Activated CD8-positive, alpha-beta memory T cell treated with anti-CD3 and anti-CD28 coated beads, Interleukin-2, amount 50 U/mL, for 24 hours (primary cell): ENCODE data around the gene IL17D.
"Not testable (repeated sequence)": the region's sequence is repeated elsewhere in the genome, so short reads cannot be mapped to it uniquely, and the experiment has no call there.

Experiments used
- DNase-seq: peaks from one replicate; pipeline ENCODE4 v3.0.0-alpha.2; 2020; ENCODE audit errors: extremely low read depth

IL17D gene, protein sequence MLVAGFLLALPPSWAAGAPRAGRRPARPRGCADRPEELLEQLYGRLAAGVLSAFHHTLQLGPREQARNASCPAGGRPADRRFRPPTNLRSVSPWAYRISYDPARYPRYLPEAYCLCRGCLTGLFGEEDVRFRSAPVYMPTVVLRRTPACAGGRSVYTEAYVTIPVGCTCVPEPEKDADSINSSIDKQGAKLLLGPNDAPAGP

GRCh38 chr13:20702915-20703779 lies at the start of gene IL17D:
Gene IL17D, plus strand, starts transcription at chr13:20703699. Its CDS starts 303 bp downstream, at chr13:20704002.
- DNase-seq: no peak

GRCh38 chr13:20654156-20654555 lies 49.3 kb upstream of the IL17D start:
- DNase-seq: no peak

DNA sequence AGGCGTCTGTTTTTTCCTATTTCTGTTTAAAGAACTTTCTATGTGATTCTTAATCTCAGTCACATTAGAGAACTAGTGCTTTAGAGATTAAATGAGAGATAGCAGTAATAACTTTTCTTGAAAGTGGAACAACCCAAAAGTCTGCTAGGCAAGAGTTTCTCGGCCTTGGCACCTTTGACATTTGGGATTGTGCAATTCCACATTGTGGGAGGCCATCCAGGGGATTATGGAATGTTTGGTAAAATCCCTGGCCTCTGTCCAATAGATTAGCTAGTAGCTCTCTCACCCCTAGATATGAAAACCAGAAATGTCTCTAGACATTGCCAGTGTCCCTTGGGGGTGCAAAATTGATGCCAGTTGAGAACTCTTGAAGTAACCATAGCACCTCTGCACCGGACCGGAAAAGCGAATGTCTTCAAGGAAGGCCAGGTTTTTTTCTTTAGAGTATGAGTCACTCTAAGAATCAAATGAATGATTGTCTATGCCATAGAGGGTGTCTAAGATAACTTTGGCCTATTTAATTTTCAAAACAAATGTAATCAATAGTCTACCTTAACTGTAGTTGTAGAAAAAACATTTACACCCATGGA lies 45.0 kb upstream of the IL17D start:
- DNase-seq: no peak

DNA sequence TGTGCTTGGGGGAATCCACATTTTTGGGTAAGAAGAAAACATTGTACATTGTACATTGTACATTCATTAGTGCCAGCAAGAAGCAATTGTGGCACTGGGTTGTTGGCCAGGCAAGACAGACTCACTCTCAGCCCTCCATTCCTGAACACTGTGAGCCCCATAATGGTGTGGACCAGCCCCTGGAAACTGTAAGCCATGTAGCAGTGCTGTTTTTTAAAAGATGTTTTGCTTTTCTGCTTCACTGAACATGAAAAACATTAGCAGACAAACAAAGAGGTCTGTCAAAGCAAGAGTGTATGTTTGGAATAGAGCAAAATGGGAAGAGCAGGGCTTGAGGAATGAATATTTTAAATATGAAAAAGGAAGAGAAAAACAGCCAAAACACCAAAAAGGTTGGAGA lies 39.1 kb upstream of the IL17D start:
- DNase-seq: no peak

DNA sequence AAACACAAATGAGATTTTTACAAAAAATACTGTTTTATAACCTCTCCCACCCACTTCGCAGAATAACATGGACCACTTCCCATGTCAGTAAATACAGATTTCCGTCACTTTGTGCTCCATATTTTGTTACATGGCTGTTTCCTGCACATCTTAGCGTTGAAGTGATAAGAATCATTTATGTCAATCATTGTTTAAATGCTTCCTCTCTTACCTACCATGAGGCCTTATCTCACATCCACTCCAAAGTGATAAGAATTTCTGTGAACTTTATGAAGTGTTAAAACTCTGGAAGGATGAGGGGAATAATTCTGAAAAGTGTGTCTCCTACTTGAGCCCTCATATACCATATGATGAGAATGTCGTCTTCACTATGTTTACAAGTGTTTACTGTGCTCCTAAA lies 36.6 kb upstream of the IL17D start:
- no peak for DNase-seq

DNA sequence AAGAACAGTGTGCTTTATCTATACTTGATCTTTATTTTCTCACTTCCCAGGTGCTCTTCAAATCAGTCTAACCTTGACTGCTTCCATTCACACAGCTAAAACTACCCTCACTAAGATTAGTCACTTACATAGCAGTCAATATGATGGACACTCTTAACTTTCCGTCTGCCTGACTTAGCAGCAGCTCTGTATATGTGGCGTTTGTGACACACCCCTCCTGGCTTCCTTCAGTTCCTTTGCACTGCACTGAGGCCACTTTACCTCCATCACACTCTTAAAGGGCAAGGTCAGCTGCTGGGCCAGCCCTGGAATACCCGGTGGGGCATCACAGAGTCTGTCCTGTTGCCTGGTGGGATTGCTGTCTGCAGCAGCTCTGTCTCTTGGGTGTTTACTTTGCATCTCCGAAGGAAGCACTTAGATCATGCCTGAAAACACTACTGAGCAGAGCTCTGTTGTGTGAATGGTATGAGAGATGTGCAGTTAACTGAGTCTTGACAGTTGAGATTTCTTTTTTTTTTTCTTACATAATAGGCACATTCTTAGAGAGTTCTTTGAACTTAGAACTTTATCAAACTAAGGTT lies 35.6 kb upstream of the IL17D start:
- no peak for DNase-seq

DNA sequence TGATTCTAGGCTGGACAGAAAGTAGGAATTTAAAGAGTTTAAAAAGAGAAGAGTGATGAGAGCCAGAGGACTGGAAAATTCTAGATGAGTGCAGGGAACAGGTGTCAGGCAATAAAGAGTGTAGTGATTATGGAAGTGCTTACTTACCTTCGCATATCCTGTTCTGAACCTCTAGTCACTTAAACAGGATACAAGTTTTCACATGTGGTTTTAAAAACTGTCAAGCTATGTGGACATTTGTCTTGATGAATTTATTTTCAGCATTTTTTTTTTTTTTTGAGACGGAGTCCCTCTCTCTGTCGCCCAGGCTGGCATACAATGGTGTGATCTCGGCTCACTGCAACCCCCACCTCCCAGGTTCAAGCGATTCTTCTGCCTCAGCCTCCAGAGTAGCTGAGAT lies 34.3 kb upstream of the IL17D start:
- DNase-seq: no peak

DNA sequence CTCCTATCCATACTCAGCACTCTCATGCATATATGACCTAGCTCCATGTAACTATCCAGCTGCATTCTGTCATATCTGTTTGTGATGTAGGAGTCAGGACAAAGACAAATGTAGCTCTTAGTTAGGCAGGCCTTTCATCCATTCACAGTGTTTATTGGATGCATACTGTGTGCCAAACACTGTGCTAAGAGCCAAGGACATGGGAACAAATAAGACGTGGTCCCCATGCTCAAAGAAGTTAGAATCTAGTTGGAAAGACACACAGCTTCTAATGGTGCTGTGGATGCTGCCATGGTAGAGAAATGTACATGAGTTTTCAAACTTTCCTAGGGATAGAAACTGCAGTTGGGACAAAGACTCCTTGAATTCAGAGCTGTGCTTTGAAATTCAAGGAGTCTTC lies 31.7 kb upstream of the IL17D start:
- no peak for DNase-seq

- no peak for DNase-seq
These were observed 30.7 kb upstream of the IL17D start for GRCh38 chr13:20672772-20673171.

DNA sequence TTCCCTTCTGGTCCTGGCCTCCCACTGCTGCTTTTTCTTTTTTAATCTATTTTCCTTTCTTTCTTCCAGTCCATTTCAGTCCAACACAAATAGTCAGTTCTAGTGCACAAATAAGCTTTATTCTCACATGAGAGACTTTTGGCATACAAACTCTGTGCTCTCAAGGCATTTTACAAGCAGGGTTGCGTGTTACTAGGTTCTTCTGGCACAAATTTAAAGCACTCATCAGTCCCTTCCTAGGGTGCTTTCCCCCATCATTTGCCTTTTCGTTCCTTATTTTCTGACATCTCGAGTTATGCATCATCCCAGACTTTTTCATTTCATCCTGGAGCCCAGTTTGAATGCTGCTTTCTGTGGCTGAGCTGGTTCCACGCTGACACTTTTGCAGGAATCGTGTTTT lies 29.8 kb upstream of the IL17D start:
- no peak for DNase-seq

DNA sequence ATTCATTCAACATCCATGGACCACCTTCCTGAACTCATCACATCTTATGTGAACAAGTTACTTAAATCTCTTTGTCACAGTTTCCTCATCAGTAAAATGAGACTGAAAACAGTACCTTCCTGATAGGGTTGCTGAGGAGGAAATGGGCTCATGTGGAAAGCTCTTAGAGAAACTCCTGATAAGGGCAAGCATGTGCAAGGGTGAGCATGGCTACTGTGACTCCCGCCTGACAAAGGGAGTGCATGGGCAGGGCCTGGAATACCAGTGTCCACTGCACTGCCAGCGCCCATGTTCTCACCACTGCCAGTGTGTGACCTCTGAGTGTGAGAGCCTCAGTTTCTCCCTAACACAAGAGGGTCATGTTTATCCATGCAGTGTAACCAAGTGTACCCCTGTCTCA lies 27.3 kb upstream of the IL17D start:
- no peak for DNase-seq

- DNase-seq: not testable (repeated sequence)
These were observed 24.9 kb upstream of the IL17D start for GRCh38 chr13:20678606-20679005.

DNA sequence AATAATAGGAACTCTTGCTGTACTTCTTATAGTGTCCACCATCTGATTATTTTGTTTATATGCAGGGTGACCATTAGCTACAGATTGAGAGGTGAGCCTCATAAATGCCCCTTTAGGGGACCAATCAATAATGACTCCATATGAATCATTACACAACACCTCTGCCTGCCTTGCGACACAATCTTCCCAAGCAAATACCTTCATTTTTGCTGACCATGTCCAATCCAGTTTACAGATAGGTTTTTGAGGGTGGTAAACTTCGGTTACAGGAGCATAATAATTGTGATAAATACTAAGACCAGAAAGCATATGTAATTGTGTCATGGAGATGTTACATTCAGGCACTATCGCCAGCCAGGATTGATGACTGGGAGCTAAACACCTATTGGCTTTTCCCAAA lies 23.6 kb upstream of the IL17D start:
- no peak for DNase-seq

- no peak for DNase-seq
These were observed 23.0 kb upstream of the IL17D start for GRCh38 chr13:20680416-20681080.

GRCh38 chr13:20681481-20681880 lies 22.0 kb upstream of the IL17D start:
- not testable (repeated sequence) for DNase-seq

DNA sequence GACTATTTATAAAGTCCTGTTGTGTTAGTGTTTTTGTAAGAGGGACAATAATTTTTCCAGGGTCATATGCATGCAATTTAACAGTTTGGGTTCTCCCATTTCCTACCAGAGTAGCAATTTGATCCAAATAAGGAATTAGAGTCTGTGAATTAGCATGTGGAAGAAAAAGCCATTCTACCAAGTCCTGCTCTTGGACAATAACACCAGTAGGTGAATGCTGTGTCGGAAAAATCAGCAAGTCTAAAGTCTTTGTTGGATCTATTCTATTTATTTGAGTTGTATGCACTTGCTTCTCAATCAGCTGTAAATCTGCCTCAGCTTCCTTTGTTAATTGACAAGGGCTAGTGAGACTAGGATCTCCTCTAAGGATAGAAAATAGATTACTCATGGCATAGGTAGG lies 21.4 kb upstream of the IL17D start:
- DNase-seq: no peak

DNA sequence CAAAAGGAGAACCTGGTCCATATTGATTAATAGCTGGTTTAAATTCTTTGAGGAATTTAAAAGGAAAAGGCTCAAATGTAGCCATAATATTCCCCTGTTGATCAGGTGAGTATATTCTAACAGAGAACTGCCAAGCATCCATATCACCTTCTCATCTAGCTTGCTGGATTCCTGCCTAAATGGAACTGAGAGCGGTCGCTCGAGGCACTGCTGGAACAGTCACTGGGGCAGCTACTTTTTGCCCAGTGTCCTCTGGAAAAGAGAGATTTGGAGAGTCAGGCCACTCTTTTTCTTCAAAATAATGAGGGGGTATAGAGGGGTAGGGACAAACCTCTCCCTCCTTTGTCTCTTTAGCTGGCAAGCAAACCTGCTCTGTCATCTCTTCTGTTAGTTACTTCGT lies 19.5 kb upstream of the IL17D start:
- DNase-seq: no peak

DNA sequence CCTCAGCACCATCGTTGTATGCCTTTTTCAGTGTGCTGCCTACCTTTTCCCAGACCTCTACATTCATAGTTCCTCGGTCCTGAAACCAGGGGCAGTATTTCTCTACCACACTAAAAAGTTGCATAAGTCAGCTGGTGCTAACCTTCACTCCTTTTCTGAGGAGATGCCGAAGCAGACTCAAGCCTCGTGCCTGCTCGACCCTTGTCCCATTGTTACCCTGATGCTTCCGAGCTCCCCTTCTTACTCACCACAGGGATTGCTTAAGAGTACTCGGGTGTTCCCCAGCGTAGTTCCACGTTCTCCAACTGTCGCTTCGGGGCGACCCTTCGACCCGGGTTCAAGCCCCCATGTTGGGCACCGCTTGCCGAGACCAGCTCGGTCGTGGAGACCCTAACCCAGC lies 19.0 kb upstream of the IL17D start:
- DNase-seq: no peak

DNA sequence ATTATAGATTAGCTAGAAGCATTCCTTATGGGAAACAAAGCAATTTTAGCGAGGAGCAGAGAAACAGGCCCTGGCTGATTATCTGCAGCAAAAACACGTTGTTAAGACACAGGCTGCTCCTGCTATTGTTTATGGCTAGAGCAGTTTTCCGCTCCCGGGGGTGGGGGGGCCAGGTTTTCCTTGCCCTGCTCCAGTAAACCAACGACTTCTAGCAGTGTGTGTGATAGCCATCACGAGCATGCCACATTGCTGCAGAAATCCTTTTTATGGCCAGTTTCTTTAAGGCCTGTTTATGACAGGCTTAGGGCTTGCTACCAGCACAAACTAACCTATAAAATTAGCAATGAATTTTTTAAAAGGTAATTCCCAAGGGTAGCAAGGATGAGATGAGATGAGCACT lies 18.4 kb upstream of the IL17D start:
- no peak for DNase-seq

GRCh38 chr13:20686167-20686566 lies 17.3 kb upstream of the IL17D start:
- no peak for DNase-seq

- DNase-seq: no peak
These were observed 16.5 kb upstream of the IL17D start for GRCh38 chr13:20686863-20687579.

GRCh38 chr13:20689291-20689690 lies 14.2 kb upstream of the IL17D start:
- no peak for DNase-seq
